Ovary (tissue), 3 donors: Measurements from ENCODE around the gene AKAIN1.

Experiments
- EP300 ChIP-seq: sonication (generic); formaldehyde crosslinking; IDR thresholded peaks from one replicate; pipeline ENCODE4 v1.6.1; 2017; ENCODE audit warnings: antibody characterized with exemption
- POLR2A ChIP-seq: fragments of 450-650 bp; IDR thresholded peaks from one replicate; pipeline ENCODE4 v1.6.1; 2017; ENCODE audit warnings: antibody characterized with exemption, mild to moderate bottlenecking, moderate library complexity
- TF ChIP-seq, protein P1 (sequence below), 3 donors: fragments of 450-650 bp in 2 of 3; fragments of 200-600 bp in 1 of 3; IDR thresholded peaks; one replicate each; pipeline versions ENCODE4 v1.5.1 to v1.8.0; 2016 to 2022; ENCODE audit warnings: antibody characterized with exemption in 3 of 3, mild to moderate bottlenecking in 1 of 3
- donor health status: DM: no; HTN: no; CAD: no.

DNA sequence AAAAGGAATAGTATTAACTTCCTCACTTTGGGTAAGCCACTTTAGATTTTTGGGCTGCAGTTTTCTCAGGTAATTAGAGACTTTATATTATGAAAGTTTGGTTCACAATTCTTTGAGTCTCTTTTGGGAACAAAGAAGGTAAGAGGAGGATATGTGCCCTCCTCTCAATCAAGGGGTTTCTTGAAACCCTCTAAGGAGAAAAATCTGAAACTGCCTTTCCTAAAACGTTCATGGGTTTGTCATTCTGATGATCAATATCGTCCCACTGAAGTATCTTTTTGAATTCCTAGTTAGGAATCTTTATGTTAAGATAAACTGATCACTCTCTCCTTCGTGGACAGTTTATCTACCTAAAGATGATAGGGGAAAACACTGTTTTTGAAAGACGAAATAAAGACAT, 42.4 kb upstream of the AKAIN1 start:
- TF ChIP-seq, protein P1, sequence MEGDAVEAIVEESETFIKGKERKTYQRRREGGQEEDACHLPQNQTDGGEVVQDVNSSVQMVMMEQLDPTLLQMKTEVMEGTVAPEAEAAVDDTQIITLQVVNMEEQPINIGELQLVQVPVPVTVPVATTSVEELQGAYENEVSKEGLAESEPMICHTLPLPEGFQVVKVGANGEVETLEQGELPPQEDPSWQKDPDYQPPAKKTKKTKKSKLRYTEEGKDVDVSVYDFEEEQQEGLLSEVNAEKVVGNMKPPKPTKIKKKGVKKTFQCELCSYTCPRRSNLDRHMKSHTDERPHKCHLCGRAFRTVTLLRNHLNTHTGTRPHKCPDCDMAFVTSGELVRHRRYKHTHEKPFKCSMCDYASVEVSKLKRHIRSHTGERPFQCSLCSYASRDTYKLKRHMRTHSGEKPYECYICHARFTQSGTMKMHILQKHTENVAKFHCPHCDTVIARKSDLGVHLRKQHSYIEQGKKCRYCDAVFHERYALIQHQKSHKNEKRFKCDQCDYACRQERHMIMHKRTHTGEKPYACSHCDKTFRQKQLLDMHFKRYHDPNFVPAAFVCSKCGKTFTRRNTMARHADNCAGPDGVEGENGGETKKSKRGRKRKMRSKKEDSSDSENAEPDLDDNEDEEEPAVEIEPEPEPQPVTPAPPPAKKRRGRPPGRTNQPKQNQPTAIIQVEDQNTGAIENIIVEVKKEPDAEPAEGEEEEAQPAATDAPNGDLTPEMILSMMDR (IDR thresholded peaks at IDR 0.05): no peak
- no peak for TF ChIP-seq EP300
- TF ChIP-seq POLR2A: no peak
